Pancreas (tissue), 10 donors: ENCODE results near the gene DAW1. TPM values are rescaled to one million over a fixed set of nuclear protein-coding genes. Genes with fewer than 3 reads are reported as not detected.
A peak's percentile ranks its signal among the peaks of the same experiment; 100 is the strongest.

ENCODE experiments used
- ATAC-seq, 4 donors: fragments of 200-7000 bp; cut with Tn5 transposase; one replicate each; pipeline versions ENCODE4 v1.8.0 to v1.9.1; 2020; ENCODE audit warnings: mild to moderate bottlenecking in 4 of 4, moderate library complexity in 4 of 4
- DNase-seq, 6 donors: peaks; one replicate each; pipeline ENCODE4 v3.0.0-alpha.2; 2020
- FAIRE-seq: peaks from 2 replicates; lab custom pipeline; 2012; peaks lifted over from hg19 to GRCh38; lab: Jason Lieb, UNC
- H3K27ac ChIP-seq, 4 donors: fragments of 200-600 bp; sonication (generic); 1 replicate in 3 of 4; 2 replicates in 1 of 4; pipeline versions ENCODE4 v1.5.0 to v1.8.0; 2020
- H3K27me3 ChIP-seq, 4 donors: fragments of 200-600 bp; one replicate each; pipeline ENCODE4 v1.8.0; 2021
- H3K36me3 ChIP-seq, 3 donors: fragments of 200-600 bp; sonication (generic) in 1 of 3; one replicate each; pipeline versions ENCODE4 v1.5.0 to v1.8.0; 2020 to 2021
- H3K4me1 ChIP-seq, 3 donors: fragments of 200-600 bp; one replicate each; pipeline ENCODE4 v1.8.0; 2021
- H3K4me3 ChIP-seq, 4 donors: fragments of 200-600 bp; sonication (generic) in 2 of 4; one replicate each; pipeline versions ENCODE4 v1.5.0 to v1.8.0; 2020 to 2021
- H3K9me3 ChIP-seq, 4 donors: fragments of 200-600 bp; one replicate each; pipeline ENCODE4 v1.8.0; 2021
- WGBS, 2 donors: extraction: QIAGEN DNeasy Blood & Tissue Kit; methylation state at CpG; one replicate each; pipeline ENCODE4 v1.1.7; 2013; 5-methylcytosine and 5-hydroxymethylcytosine counted together
- intact Hi-C, 3 donors: fragments of 100-400 bp; cut with DNase I; formaldehyde crosslinking; loops; one replicate each; pipeline versions ENCODE4 v1.11.1 to v1.14.2; 2022
- polyA plus RNA-seq, 2 donors: library from polyadenylated mRNA; stranded (reverse); fragments of 200-250 nt; gene quantifications; one replicate each; pipeline ENCODE4 v1.2.3, GENCODE V29; 2013
- total RNA-seq, 6 donors: library from RNA; stranded (reverse); fragmentation: NEBNext Ultra II Directional in 4 of 6; extraction: Animal tissue kit (Norgen Biotek cat#: 25700) in 4 of 6; gene quantifications; one replicate each; pipeline versions ENCODE4 v1.2.1 to v1.2.4, GENCODE V29; 2021 to 2023
- TF ChIP-seq, protein P1 (sequence below), 4 donors: fragments of 200-600 bp; sonication (generic) in 3 of 4; IDR thresholded peaks; one replicate each; pipeline versions ENCODE4 v1.5.0 to v1.8.0; 2021; ENCODE audit warnings: antibody characterized with exemption in 4 of 4
- donor health status: healthy with polysubstance abuse.
- donor health status: DM: no; HTN: no; CAD: no; lungs with moderate emphysema.
- donor health status: DM: no; HTN: no; CAD: no.
- donor health status: control.
- donor health status: control.
- donor health status: Bipolar disorder and iron deficiency.
- donor health status: DM: yes; HTN: yes; CAD: no.
- donor health status: DM: no; HTN: no; CAD: no.
- donor health status: DM: no; HTN: no; CAD: no.
- donor health status: DM: yes; HTN: yes; CAD: no.

DAW1 gene
- total and polyA plus RNA-seq, 8 donors, result 0.25 TPM; not detected in 7

DNA sequence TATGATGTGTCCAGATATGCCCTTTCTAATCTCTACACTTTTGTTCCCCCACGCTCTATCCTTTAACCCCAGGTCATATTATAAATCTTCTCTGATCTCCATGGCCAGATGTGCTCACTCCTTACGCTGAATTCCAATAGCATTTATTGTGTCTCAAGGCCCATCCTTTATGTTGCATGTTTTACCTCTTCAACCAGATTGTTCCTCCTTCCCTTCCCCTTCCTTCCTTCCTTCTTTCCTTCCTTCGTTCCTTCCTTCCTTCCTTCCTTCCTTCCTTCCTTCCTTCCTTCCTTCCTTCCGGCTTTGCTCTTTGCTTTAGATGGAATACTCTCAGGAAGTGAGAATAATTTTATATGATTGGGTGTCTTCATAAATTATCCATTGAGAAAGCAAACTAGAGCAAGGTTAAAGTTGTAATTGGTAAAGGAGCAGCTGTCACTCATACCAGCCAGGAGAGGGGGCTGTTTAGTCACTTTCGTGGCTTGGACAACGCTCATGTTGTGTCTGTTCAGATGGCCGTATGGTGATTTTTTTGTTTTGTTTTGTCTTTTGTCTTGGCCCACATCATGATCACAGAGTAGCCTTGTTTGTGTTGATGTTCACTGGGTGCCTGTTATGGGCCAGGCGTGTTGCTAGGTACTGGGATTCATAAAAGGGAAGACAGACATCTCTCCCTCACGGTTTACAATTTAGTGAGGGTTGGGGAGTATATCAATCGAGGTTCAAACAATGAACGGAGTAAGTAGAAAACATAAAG is 68.0 kb downstream of the DAW1 start:
- WGBS, 2 donors, result 45 to 52% methylated on average over 11 of the region's 11 CpGs
- Histone ChIP-seq H3K4me3 (no peak overlapping the region), H3K9me3 (no peaks in the 10 kb centered on the region), H3K27ac (no peak overlapping the region), H3K36me3 (no peaks in the 10 kb centered on the region), H3K4me1 (no peaks in the 10 kb centered on the region), H3K27me3 (no peaks in the 10 kb centered on the region)
- TF ChIP-seq, protein P1, sequence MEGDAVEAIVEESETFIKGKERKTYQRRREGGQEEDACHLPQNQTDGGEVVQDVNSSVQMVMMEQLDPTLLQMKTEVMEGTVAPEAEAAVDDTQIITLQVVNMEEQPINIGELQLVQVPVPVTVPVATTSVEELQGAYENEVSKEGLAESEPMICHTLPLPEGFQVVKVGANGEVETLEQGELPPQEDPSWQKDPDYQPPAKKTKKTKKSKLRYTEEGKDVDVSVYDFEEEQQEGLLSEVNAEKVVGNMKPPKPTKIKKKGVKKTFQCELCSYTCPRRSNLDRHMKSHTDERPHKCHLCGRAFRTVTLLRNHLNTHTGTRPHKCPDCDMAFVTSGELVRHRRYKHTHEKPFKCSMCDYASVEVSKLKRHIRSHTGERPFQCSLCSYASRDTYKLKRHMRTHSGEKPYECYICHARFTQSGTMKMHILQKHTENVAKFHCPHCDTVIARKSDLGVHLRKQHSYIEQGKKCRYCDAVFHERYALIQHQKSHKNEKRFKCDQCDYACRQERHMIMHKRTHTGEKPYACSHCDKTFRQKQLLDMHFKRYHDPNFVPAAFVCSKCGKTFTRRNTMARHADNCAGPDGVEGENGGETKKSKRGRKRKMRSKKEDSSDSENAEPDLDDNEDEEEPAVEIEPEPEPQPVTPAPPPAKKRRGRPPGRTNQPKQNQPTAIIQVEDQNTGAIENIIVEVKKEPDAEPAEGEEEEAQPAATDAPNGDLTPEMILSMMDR (IDR thresholded peaks at IDR 0.05), result peak in 1 of 4 donors; percentile 11
- intact Hi-C loops, result no loop called here
- FAIRE-seq, result no peak
- peak in 1 of 6 donors; percentile 18 for DNase-seq
- ATAC-seq, result peak in 3 of 4 donors; percentile 43 to 79 (median 59)

DNA sequence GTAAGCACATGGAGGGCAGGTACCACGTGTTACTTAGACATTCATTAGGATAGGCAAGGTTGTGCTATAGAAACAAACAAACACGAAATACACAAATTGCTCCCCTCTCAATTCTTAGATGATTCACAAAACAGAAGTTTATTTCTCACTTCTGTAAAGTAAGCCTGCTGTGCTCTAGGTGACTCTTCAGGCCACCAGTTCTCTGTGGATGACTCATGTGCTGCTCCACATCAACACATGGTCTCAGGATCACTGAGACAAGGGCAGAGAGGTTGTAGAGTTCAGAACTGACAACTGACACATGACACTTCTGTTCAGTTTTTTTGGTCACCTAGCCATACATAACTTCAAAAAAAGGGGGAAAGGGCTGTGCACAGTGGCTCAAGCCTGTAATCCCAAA is 70.6 kb downstream of the DAW1 start:
- Histone ChIP-seq H3K27ac (no peak overlapping the region), H3K4me3 (no peak overlapping the region), H3K27me3 (no peaks in the 10 kb centered on the region), H3K4me1 (no peaks in the 10 kb centered on the region), H3K36me3 (no peaks in the 10 kb centered on the region), H3K9me3 (no peaks in the 10 kb centered on the region)
- 75 to 79% methylated on average over 2 of the region's 2 CpGs for WGBS, 2 donors
- TF ChIP-seq, protein P1 (IDR thresholded peaks at IDR 0.05), result no peak
- no peak for DNase-seq
- no peak for FAIRE-seq
- intact Hi-C loops, result no loop called here
- ATAC-seq, result no peak

DNA sequence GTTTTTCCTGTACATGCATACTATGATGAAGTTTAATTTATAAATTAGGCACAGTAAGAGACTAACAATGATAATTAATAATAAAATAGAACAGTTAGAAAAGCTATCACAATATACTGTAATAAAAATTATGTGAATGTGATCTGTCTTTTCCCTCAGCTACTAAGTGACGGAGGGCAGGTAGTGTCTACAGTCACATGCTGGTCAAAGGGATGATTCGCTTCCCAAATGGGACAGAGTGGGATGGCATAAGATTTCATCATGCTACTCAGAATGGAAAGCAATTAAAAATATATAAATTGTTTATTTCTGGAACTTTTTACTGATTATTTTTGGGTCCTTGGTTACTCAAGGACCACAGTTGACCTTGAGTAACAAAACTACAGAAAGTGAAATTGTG is 71.5 kb downstream of the DAW1 start:
- no peak overlapping the region for H3K4me3 ChIP-seq
- H3K4me1 ChIP-seq, result no peaks in the 10 kb centered on the region
- WGBS, 2 donors, result 66 to 72% methylated on average over 2 of the region's 2 CpGs
- TF ChIP-seq, protein P1 (IDR thresholded peaks at IDR 0.05), result no peak
- DNase-seq (no peak), ATAC-seq (no peak), FAIRE-seq (no peak)
- H3K9me3 ChIP-seq, result no peaks in the 10 kb centered on the region
- no peak overlapping the region for H3K27ac ChIP-seq
- no peaks in the 10 kb centered on the region for H3K27me3 ChIP-seq
- no peaks in the 10 kb centered on the region for H3K36me3 ChIP-seq
- intact Hi-C loops, result no loop called here

DNA sequence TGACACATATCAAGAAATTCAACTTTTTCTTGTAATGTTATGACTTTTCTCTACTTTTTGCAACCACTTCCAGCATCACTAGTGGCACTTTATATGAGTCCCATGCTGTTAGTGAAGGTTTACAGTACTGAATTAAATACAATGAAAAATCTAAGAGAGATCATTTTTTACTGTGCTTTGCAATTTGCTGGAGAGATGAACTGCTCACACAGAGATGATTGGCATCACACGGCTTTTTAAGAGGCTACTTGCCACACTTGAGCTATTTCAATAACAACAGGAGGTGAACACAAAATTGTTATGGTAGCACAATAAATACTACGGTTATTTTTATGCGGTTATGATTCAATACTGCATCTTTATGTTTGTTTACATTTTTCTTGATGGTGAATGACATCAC is 88.9 kb downstream of the DAW1 start:
- FAIRE-seq (no peak), DNase-seq (no peak), ATAC-seq (no peak)
- intact Hi-C loops, result no loop called here
- Histone ChIP-seq H3K27ac (no peak overlapping the region), H3K9me3 (no peaks in the 10 kb centered on the region), H3K27me3 (no peaks in the 10 kb centered on the region), H3K4me1 (no peaks in the 10 kb centered on the region), H3K4me3 (no peak overlapping the region), H3K36me3 (no peaks in the 10 kb centered on the region)
- TF ChIP-seq, protein P1 (IDR thresholded peaks at IDR 0.05), result no peak
- WGBS, 2 donors, result 71 to 78% methylated on average over 3 of the region's 3 CpGs

DNA sequence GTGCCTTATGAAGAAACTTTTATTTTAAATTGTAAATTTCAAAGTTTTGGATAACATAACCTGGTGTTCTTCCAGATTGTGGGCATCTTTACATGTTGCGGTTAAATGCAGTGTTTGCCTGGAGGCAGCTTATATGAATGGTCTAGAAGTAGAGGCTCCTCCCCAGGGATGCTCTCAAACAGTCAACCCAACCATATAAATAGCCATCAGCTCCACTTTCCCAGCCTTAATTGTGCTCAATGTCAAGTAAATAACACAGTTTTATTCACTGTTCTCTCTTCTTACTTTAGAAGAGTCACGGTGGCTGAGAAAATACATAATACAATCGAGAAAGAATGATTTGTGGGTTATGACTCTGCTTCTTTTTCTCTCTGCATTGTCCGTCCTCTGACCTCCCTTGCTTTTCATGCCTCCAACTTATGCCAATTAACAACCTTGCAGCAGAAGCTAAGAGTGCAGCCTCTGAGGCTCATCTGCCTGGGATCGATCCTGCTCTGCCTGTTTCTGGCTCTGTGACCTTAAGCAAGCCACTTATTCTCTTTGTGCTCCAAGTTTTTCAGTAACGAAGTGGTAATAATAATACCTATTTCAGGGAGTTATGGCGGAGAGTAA is 100.3 kb downstream of the DAW1 start:
- FAIRE-seq (no peak), DNase-seq (no peak), ATAC-seq (no peak)
- 69 to 78% methylated on average over 7 of the region's 7 CpGs for WGBS, 2 donors
- Histone ChIP-seq H3K27ac (no peak overlapping the region), H3K4me1 (no peaks in the 10 kb centered on the region), H3K27me3 (no peaks in the 10 kb centered on the region), H3K9me3 (no peaks in the 10 kb centered on the region), H3K4me3 (no peak overlapping the region), H3K36me3 (no peaks in the 10 kb centered on the region)
- intact Hi-C loops, result no loop called here
- TF ChIP-seq, protein P1 (IDR thresholded peaks at IDR 0.05), result no peak
